ENCODE data around the gene FAM156A.
"Not testable (repeated sequence)": the region's sequence is repeated elsewhere in the genome, so short reads cannot be mapped to it uniquely, and the experiment has no call there.

The FAM156A gene, protein sequence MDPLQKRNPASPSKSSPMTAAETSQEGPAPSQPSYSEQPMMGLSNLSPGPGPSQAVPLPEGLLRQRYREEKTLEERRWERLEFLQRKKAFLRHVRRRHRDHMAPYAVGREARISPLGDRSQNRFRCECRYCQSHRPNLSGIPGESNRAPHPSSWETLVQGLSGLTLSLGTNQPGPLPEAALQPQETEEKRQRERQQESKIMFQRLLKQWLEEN

DNA sequence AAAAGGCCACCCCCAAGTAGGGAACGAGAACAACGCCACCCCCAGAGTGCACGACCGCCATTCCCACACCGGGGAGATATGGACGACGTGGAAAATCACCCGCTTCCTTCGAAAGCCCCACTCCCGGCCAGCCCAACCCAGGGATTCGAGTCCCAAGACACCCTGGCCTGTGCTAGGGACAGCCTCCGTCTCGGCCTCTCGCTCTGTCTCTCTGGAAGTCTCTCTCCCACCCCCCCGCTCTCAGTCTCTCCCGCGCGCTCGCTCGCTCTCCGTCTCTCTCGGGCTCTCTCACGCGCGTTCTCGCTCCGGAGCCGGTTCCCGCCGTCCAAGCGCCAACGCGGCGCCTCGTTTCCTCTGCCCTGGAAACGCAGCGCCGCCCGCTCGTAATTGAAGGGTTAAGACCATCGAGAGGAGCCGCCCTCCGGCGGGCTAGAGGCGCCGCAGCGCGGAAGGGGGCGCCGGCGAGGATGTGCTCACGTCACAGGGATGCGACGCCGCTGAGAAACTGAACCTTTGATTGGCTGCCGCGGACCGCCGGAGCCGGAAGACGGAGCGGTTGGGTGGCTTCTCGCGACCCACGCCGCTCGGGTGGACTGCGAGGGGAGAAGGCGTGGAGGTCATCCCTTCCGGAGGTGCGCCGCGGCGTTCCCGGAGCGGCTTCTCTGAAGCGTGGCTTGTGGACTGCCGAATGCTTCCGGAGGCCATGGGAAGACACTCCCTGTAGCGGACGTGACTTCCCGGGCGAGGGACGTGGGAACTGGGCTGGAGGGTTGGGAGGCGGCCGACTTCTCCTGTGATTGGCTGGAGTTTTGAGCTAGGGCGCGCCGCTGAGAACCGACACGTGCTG lies at the start of gene FAM156A:
Gene FAM156A (minus strand): TSS at position 406 of the 847 bp plus-strand sequence. CDS start 9,930 bp downstream, outside the sequence.
- not testable (repeated sequence) for H3K4me3 ChIP-seq, H3K27ac ChIP-seq

DNA sequence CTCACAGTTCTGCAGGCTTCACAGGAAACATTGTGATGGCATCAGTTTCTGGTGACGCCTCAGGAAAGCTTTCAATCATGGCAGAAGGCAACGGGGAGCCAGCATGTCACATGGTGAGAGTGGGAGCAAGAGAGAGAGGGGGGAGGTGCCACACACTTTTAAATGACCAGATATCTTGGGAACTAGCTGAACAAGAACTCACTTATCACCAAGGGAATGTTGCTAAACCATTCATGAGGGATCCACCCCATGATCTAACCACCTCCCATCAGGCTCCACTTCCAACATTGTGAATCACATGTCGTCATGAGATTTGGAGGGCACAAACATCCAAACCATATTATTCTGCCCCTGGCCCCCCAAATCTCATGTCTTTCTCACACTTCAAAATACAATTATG lies 47.0 kb upstream of the FAM156A start:
- H3K27ac ChIP-seq: no peak overlapping the region
- no peak overlapping the region for H3K4me3 ChIP-seq

DNA sequence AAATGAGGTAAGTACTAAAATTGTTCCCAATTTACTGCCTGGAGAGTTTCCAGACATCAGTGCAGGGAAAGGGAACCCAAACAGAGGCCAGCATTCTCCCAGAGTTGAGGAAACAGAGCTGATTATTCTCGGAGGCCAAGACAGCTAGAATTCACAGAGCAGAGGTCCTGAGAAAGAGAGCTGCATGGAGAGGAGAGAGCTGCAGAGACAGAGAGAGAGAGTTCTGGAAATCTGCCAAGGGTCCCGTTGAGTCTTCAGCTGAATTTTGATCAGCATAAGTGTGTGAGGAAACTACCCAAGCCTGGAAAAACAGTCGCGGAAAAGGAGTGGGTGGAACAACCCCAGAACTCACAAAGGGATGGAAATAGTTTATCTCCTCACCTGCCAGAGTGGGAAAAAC lies 46.5 kb upstream of the FAM156A start:
- Histone ChIP-seq H3K27ac (no peak overlapping the region), H3K4me3 (no peak overlapping the region)

DNA sequence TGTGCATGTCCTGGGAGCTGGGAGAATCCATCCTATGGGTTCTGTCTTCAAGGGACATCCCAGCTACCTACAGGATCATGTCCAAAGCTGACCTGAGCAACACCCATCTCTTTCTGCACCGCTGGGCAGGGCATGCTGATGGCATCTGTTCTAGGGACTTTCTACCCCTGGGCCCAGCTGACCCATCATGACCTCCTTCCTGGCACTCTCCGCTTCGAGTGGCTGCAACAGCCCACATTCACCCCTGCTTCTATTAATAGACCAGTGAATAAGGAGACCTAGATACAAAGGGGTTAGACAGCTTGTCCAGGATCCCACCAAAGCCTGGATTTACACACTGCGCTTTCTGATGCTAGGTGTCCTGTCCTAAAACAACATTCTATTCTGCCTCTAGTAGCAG lies 45.7 kb upstream of the FAM156A start:
- Histone ChIP-seq H3K4me3 (no peak overlapping the region), H3K27ac (no peak overlapping the region)

DNA sequence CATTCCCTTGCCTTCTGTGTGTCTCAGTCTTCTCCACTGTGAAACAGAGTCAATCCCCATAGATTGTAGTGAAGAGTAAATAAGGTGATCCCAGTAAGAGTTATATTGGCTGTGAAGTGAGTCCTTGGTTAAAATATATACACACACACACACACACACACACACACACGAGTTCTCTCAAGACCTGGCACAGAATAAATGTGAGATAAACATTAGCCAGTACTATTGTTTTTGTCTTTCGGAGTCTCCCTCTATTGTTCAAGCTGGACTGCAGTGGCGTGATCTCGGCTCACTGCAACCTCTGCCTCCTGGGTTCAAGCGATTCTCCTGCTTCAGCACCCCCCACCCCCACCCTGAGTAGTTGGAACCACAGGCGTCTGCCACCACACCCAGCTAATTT lies 44.8 kb upstream of the FAM156A start:
- Histone ChIP-seq H3K27ac (no peak overlapping the region), H3K4me3 (no peak overlapping the region)

DNA sequence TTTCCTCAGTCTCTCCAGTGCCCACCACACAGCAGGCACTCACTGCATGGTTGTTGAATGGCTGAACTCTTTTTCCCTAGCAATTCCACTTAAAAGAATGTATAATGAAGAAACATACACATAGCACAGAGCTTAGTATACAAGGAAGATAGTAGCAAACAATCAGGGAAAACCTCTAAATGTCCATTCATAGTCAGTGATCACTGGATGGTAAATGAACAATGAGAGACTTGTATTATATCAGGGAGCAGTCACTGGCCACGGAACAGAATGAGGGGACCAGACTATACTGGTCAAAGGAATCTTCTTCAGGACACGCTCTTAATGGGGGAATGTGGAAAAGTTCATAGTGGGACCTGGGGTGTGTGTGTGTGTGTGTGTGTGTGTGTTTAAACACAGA lies 43.6 kb upstream of the FAM156A start:
- Histone ChIP-seq H3K27ac (no peak overlapping the region), H3K4me3 (no peak overlapping the region)

DNA sequence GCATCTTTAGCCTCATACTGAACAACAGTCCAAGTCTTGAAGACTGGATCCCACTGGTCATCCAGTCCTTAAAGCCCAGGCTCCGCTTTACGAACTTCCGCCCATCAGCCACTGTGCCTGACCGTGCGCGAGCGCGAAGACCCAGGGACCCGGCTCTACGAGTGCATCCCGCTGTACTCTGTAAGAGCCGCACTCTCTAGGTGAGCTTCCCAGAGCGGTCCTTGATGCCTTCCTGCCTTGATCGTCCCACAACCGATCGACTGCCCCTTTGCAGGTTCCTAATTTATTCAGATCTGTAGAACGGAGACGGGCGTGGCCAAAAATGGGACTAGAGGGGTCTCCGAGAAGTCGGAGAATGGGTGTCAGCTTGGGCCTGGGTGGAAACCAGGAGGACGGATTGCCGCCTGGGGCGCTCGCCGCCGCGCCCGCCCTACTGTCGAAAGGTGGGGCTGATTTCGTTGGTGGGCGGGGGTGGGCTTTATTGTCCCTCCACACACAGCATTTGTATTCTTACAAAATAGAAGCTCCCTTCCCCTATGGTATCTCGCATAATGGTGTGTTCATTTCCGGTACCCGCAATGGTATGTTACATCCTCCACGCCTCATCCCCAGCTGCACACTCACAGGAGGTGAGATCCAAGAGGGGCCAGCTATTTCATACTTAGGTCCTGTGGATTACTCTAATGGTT lies 42.3 kb upstream of the FAM156A start:
- Histone ChIP-seq H3K4me3 (no peak overlapping the region), H3K27ac (no peak overlapping the region)

DNA sequence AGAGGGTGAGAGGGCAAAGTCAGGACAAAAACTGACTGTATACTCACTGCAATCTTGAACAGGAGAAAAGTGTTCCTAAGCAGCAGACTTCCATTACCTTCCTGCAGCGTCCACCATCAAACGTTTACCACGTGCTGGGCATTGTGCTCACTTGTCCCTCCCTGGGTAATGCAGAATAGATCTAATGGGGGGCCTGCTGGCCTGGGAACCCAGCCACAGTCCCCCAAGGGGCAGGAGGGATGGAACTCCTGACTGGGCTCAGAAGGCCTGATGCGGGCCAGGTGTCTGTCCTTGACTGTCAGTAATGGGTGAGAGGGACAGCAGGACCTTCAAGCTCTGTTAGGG lies 37.6 kb upstream of the FAM156A start:
- Histone ChIP-seq H3K4me3 (peak overlapping the region; percentile 35 to 52 (median 44)), H3K27ac (peak overlapping the region in 18 of 21 experiments; percentile 76 to 98 (median 90))

DNA sequence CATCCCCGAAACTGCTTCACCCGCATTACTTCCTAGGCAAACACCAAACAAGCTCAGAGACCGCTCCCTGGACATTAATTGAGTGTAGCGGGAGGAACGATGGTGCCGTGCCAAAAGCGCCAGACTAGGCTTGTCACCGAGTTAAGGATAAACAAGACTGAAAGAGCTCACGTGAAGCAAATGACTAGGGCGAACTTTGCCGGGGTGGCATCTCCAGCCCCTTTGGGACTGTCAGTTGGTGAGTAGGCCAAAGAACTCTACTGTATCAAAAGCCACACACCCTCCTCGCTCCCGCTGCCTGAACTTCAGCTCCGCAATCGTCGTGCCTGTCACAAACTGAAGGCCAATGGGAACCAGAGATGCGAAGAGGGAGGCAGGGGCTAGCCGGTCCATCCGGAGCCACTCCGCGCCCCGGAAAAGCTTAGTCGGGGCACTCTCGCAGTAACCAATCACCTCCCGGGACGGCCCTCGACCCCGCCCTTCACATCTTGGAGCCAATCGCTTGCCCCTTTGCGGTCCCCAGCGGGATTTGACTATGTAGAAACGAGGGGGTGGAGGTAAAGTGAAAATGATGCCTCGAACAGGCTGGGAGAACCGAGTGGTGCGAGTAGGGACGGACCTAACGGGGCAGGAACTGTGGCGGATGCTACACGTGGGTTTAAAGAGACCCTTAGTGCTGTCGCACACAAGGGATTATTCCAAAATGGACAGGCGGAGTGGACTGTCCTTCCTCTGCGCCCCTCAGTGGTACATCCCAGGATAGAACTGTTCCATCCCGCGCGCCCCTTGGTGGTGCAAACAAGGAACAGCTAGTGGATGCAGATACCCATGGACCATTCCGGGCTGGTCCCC lies 37.0 kb upstream of the FAM156A start:
- Histone ChIP-seq H3K27ac (peak overlapping the region; percentile 43 to 98 (median 88)), H3K4me3 (peak overlapping the region; percentile 35 to 52 (median 44))

DNA sequence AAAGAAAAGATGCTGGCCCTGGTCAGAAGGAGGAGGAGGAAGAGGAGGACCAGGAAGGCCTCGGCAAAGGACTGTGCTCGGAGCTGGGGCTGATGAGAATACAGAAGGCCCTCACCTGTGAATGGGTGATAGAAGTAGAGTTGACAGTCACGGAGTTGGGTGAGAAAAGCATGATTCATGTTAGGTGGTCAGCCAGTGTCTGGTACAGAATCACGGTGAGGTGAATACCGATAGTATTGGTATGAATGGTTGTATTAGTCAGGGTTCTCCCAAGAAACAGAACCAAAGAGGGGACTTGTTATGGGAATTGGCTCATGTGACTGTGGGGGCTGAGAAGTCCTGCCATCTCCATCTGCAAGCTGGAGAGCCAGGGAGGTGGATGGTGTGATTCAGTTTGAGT lies 32.5 kb upstream of the FAM156A start:
- H3K4me3 ChIP-seq: no peak overlapping the region
- no peak overlapping the region for H3K27ac ChIP-seq

DNA sequence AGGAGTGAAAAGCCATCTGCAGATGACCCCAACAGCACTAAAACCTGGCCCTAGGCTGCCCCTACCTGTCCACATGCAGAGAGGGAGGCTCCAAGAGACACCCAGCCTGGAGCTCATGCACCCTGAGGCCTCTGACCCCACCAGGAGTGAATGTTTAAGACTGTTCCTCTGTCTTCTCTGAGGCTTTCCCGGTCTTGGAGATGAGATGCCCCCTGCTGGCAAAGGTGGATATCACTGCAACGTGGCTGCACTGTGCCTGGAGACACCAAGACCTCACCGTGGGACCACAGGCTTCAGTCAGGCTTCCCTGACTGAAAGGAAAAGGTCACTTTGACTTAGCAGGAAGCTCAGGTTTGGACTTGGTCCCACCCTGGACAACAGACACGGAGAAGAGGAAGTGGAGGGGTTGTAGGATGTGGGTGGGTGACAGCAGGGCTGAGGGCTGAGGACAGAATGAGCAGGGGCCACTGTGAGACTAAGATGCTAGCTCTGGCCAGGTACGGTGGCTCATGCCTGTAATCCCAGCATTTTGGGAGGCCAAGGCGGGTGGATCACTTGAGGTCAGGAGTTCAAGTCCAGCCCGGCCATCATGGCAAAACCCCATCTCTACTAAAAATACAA lies 31.8 kb upstream of the FAM156A start:
- not testable (repeated sequence) for H3K4me3 ChIP-seq
- peak overlapping the region in 9 of 21 experiments; percentile 21 to 74 (median 40) for H3K27ac ChIP-seq

DNA sequence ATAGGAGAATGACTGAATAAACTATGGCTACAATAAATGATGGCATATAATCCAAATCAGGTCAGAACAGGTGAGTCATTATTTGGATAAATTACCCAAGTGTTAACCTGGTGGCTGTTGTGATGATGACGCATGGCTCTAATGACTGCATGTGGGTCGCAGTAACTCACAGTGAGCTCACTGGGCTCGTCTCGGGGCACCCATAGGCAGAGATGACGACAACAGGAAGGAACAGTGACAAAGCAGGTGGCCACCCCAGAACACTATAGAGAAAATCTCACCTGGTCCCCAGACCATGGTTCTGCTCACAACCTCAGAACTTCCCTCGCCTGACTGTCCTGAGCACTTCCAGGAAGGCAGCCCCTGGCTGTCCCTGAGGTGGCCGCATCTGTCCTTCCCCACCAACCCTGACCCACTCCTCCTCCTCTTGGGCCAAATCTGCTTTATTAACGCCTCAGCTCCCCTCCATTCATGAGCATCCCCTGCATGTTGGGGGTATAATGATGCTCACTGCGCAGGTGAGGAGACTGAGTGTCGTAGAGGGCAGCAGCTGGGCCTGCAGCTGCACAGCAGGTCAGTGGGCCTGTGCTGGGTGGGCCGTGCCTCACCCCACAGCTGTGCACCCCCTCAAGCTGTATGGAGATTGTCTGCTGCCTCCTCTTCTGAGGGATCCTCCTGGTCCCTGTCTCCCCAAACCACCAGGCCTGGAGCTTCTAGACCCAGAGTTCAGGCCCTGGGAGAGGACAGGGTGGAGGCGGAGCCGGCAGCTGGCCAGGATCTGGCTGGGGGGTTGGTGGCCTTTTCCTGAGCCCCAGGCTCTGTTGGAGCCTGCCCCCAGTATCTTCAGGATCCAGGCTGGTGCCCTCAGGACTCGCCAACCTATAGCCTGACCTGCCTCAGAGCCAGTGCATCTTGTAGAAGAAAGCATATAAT lies 30.9 kb upstream of the FAM156A start:
- H3K4me3 ChIP-seq: no peak overlapping the region
- H3K27ac ChIP-seq: peak overlapping the region in 13 of 21 experiments; percentile 9 to 74 (median 40)

DNA sequence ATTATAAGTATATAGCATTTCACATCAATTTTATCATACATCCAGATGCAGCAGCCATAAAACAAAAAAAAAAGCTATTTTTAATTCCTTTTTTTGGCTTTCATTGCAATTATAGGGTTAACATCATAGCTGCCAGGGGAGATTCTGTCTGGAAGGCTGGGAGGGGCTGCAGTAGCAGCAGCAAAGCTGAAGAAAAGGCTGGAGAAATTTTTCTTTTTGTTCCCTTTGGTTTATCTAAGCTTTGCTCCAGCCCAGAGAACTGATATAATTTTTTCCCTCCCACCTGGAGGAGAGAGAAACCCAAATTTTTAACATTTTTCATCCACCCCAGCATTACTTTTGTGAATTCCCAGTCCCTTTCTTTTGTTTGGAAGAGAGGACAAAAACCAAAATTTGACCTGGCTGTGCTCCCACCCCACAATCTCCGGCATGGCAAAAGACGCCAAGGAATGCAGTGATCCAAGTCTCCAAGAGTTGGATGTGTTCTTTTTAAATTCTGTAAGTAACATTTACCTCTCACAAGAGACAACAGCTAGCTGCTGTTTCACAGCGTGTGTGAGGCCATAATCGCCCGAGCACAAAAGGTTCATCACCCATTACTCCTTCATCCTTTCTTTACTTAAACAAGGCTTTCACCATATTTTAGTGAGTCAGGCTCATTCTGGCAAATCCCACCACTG lies 25.1 kb upstream of the FAM156A start:
- Histone ChIP-seq H3K4me3 (no peak overlapping the region), H3K27ac (peak overlapping the region in 4 of 21 experiments; percentile 14 to 44 (median 32))

DNA sequence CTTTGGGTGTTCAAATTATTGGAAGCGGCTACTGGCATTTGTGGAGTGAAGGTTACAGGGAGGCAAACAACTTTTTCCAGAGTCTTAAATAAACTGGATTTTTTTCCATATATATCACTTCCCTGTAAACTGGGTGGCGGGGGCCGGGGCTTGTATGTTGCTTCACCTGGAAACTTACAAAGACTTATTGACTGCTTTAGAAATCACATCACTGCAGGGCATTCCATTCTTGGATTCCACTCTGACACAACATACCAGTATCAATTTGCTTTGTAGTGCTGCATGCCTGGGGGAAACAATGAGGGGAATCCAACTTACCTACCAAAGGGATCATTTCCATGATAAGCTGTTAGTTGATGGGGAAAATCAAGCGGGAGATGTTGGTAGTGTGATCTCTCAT lies 21.7 kb upstream of the FAM156A start:
- H3K27ac ChIP-seq: peak overlapping the region in 1 of 21 experiments; percentile 3
- H3K4me3 ChIP-seq: no peak overlapping the region

DNA sequence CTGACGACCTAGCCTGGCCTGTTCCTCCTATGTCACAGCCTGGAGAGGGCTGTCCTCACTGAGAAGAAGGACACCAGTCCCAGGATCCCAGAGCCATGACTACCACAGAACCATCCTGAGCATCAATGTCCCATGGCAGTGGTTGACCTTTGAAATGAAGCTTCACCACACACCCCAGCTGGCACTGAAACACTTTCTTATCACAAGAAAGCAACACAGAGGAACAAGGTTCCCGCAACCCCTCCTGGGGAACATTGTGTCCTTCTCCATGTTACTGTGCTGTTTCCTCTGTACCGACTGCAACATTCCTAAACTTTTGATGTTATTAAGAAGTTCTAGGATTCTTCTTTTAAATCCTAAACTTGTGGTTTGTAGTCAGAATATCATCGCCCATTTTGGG lies 21.2 kb upstream of the FAM156A start:
- no peak overlapping the region for H3K4me3 ChIP-seq
- H3K27ac ChIP-seq: peak overlapping the region in 1 of 21 experiments; percentile 3

DNA sequence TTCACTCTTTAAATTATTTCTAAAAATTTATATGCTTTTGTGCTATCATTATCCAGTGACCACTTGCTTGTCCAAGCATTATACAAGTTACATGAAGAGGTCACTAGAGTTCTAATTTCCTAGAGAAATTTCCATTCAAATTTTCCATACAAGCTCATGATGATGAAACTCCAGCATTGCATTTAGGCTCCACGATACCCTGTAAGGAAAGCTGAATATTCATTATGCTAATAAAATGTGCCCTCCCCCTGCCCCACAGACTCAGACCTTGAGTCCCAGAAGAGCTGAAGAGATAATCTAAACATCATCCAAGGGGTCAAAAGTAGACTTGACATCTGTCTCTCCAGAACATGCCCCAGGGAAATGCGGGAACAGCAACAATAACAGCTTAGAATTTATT lies 19.6 kb upstream of the FAM156A start:
- no peak overlapping the region for H3K27ac ChIP-seq

DNA sequence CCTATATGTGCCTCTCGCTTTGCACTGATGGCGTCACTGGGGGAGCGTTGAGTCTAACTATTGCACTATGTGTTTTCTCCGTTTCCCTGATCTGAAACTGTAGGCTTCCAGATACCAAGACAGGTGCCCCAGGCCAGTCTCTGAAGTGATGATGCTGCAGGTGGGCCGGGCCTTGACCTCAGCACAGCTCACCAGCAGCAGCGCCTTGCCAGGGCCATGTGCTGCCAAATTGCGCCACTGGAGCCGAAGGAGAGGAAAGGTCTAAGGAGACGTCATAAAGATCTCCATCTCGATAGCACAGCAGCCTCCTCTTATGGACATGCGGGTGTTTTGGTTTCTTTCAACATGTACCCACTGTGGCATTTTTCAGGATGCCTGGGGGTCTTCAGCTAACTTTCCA lies 17.3 kb upstream of the FAM156A start:
- peak overlapping the region in 1 of 21 experiments; percentile 34 for H3K27ac ChIP-seq
- not testable (repeated sequence) for H3K4me3 ChIP-seq

More for the DNA sequence above, 19.6 kb upstream of the FAM156A start:
- no peak overlapping the region for H3K4me3 ChIP-seq
